Anterior cingulate cortex (tissue), 58 donors: ENCODE data around the gene BYSL.
A peak's percentile ranks its signal among the peaks of the same experiment; 100 is the strongest.

Experiments used
- DNase-seq, 58 donors: peaks; one replicate each; lab custom pipeline; 2025; lab: John Stamatoyannopoulos, UW

BYSL gene

GRCh38 chr6:41920921-41921711 is at the start of gene BYSL, which contains the start of gene MED20:
Gene BYSL, plus strand, starts transcription at chr6:41921499. Its CDS starts 64 bp downstream, at chr6:41921563.
Gene MED20, minus strand, starts transcription at chr6:41921139. Its CDS starts 121 bp downstream, at chr6:41921018.
- DNase-seq, result peak; percentile 73 to 99 (median 94)

GRCh38 chr6:41871691-41872090 is 49.6 kb upstream of the BYSL start:
- DNase-seq, result no peak

- DNase-seq, result no peak
Measured at GRCh38 chr6:41872147-41872546, 49.2 kb upstream of the BYSL start.

GRCh38 chr6:41874741-41875140 is 46.6 kb upstream of the BYSL start:
- DNase-seq, result no peak

- DNase-seq, result no peak
Measured at GRCh38 chr6:41877051-41877680, 44.1 kb upstream of the BYSL start.

GRCh38 chr6:41878246-41878645 is 43.1 kb upstream of the BYSL start:
- DNase-seq, result no peak

- DNase-seq, result no peak
Measured at GRCh38 chr6:41878961-41879405, 42.3 kb upstream of the BYSL start.

GRCh38 chr6:41881506-41881905 is 39.8 kb upstream of the BYSL start:
- DNase-seq, result no peak

- DNase-seq, result no peak
Measured at GRCh38 chr6:41884957-41885356, 36.3 kb upstream of the BYSL start.

- no peak for DNase-seq
Measured at GRCh38 chr6:41885930-41886329, 35.4 kb upstream of the BYSL start.

GRCh38 chr6:41887331-41887751 is 34.0 kb upstream of the BYSL start:
- DNase-seq, result no peak

- DNase-seq, result no peak
Measured at GRCh38 chr6:41892921-41893564, 28.3 kb upstream of the BYSL start.

GRCh38 chr6:41894366-41895299 is 26.7 kb upstream of the BYSL start:
- peak in 16 of 58 donors; percentile 2 to 80 (median 28) for DNase-seq

- peak; percentile 26 to 92 (median 84) for DNase-seq
Measured at GRCh38 chr6:41895300-41896233, 25.7 kb upstream of the BYSL start, which contains the start of gene USP49. Gene USP49, minus strand, starts transcription at chr6:41895375. Its CDS starts 88,392 bp downstream, at chr6:41806983.

- DNase-seq, result no peak
Measured at GRCh38 chr6:41896281-41896680, 25.0 kb upstream of the BYSL start.

GRCh38 chr6:41900861-41901260 is 20.4 kb upstream of the BYSL start:
- DNase-seq, result no peak

- no peak for DNase-seq
Measured at GRCh38 chr6:41901882-41902519, 19.3 kb upstream of the BYSL start.

- no peak for DNase-seq
Measured at GRCh38 chr6:41909727-41910126, 11.6 kb upstream of the BYSL start.
